GM12878 (cell line): ENCODE measurements around the gene DACT3. TPM values are rescaled to one million over a fixed set of nuclear protein-coding genes. Genes with fewer than 3 reads are reported as not detected.

Experiments
- ATAC-seq: fragments of 200-7000 bp; cut with Tn5 transposase; 3 replicates; pipeline ENCODE4 v1.9.1; 2020; ENCODE audit warnings: mild to moderate bottlenecking, moderate library complexity
- BruUV-seq: library from RNA; stranded (reverse); fragments of 400-500 nt; replicated peaks from 2 replicates; lab custom pipeline; 2021; lab: Mats Ljungman, UMichigan
- CTCF ChIA-PET: fragments of 300-600 bp; sonication (Branson Sonifier 250); formaldehyde crosslinking; extraction: SDS; loops from one replicate; lab custom pipeline; 2021; ENCODE audit warnings: inconsistent platforms; lab: Yijun Ruan, JAX
- POLR2A ChIA-PET: fragments of 350-600 bp; formaldehyde crosslinking; extraction: SDS; loops from one replicate; lab custom pipeline; 2021; ENCODE audit warnings: inconsistent platforms; lab: Charles Lee
- RAD21 ChIA-PET: fragments of 300-600 bp; sonication (Branson Sonifier 250); formaldehyde crosslinking; loops from one replicate; lab custom pipeline; 2023; ENCODE audit warnings: antibody characterized with exemption; ENCODE audit not compliant: unreplicated experiment; lab: Charles Lee
- SMC1A ChIA-PET: fragments of 300-600 bp; sonication (Branson Sonifier 250); formaldehyde crosslinking; loops from one replicate; lab custom pipeline; 2023; ENCODE audit not compliant: unreplicated experiment, uncharacterized antibody; lab: Charles Lee
- DNase-seq: peaks from one replicate; pipeline ENCODE4 v3.0.0-alpha.2; 2011; ENCODE audit warnings: low read depth, low spot score
- FAIRE-seq: peaks from 3 replicates; lab custom pipeline; 2011; peaks lifted over from hg19 to GRCh38; lab: Jason Lieb, UNC
- H2AFZ ChIP-seq: 2 replicates; pipeline ENCODE4 v1.6.0; 2011; ENCODE audit warnings: low read depth, low read length, control low read depth; ENCODE audit not compliant: control insufficient read depth
- H3K27ac ChIP-seq: 2 replicates; pipeline ENCODE4 v1.5.1; 2011; ENCODE audit warnings: control low read depth; ENCODE audit not compliant: control insufficient read depth, insufficient read depth
- H3K27me3 ChIP-seq, 2 experiments: replicated peaks in 1 of 2; 2 replicates each; pipeline versions ENCODE4 v1.6.0 to v1.6.1; 2011; ENCODE audit warnings: low read length in 1 of 2; ENCODE audit not compliant: control insufficient read depth in 2 of 2, insufficient read depth in 2 of 2
- H3K36me3 ChIP-seq, 2 experiments: 2 replicates each; pipeline ENCODE4 v1.5.1; 2011; ENCODE audit warnings: low read length in 1 of 2; ENCODE audit not compliant: control insufficient read depth in 2 of 2, insufficient read depth in 2 of 2
- H3K4me1 ChIP-seq: 2 replicates; pipeline ENCODE4 v1.6.1; 2011; ENCODE audit warnings: mild to moderate bottlenecking, low read length, moderate library complexity, mixed read lengths; ENCODE audit not compliant: control insufficient read depth, insufficient read depth
- H3K4me2 ChIP-seq: 2 replicates; pipeline ENCODE4 v1.6.0; 2011; ENCODE audit warnings: control low read depth; ENCODE audit not compliant: control insufficient read depth, insufficient read depth
- H3K4me3 ChIP-seq: fragments of 200-600 bp; sonication (generic); 2 replicates; pipeline ENCODE4 v1.5.1; 2016
- H3K79me2 ChIP-seq: 2 replicates; pipeline ENCODE4 v1.6.0; 2011; ENCODE audit warnings: low read length; ENCODE audit not compliant: control insufficient read depth, insufficient read depth
- H3K9ac ChIP-seq: 2 replicates; pipeline ENCODE4 v1.8.0; 2011; ENCODE audit warnings: low read length, control low read depth, mixed read lengths; ENCODE audit not compliant: control insufficient read depth, insufficient read depth
- H3K9me3 ChIP-seq: replicated peaks from 3 replicates; pipeline ENCODE4 v1.5.1; 2011; ENCODE audit warnings: mild to moderate bottlenecking, low read length; ENCODE audit not compliant: control insufficient read depth, insufficient read depth
- H4K20me1 ChIP-seq: 2 replicates; pipeline ENCODE4 v1.6.0; 2011; ENCODE audit not compliant: control insufficient read depth, insufficient read depth
- CREM ChIP-seq: IDR thresholded peaks from 2 replicates; pipeline ENCODE4 v1.6.1; 2014; ENCODE audit warnings: antibody characterized with exemption, low read depth
- CUX1 ChIP-seq: IDR thresholded peaks from 2 replicates; pipeline ENCODE4 v1.6.1; 2012; ENCODE audit warnings: improper control_type of control experiment, low read depth, low read length; ENCODE audit not compliant: insufficient replicate concordance
- FOXM1 ChIP-seq: IDR thresholded peaks from 2 replicates; pipeline ENCODE4 v1.6.1; 2012; ENCODE audit warnings: low read depth, mild to moderate bottlenecking, inconsistent platforms, low read length, moderate library complexity
- MYC ChIP-seq: IDR thresholded peaks from 2 replicates; pipeline ENCODE4 v1.6.1; 2011; ENCODE audit warnings: mild to moderate bottlenecking, low read length, moderate library complexity, inconsistent platforms; ENCODE audit not compliant: insufficient read depth, insufficient replicate concordance, insufficient read length, severe bottlenecking
- NR2C2 ChIP-seq: IDR thresholded peaks from 2 replicates; pipeline ENCODE4 v1.6.1; 2011; ENCODE audit warnings: borderline replicate concordance, low read depth; ENCODE audit not compliant: control insufficient read depth, insufficient read length
- PAX8 ChIP-seq: fragments of 450-650 bp; IDR thresholded peaks from 2 replicates; pipeline ENCODE4 v1.6.1; 2017; ENCODE audit warnings: mild to moderate bottlenecking, moderate library complexity
- REST ChIP-seq: IDR thresholded peaks from 2 replicates; pipeline ENCODE4 v1.6.1; 2012; ENCODE audit warnings: mild to moderate bottlenecking, low read depth, low read length
- SKIL ChIP-seq: fragments of 450-650 bp; IDR thresholded peaks from 2 replicates; pipeline ENCODE4 v1.6.1; 2017; ENCODE audit warnings: mild to moderate bottlenecking, low read depth, inconsistent platforms; ENCODE audit not compliant: poor library complexity, severe bottlenecking
- SREBF1 ChIP-seq: IDR thresholded peaks from 2 replicates; pipeline ENCODE4 v1.6.1; 2012; ENCODE audit warnings: mild to moderate bottlenecking, low read length
- YY1 ChIP-seq: IDR thresholded peaks from 2 replicates; pipeline ENCODE4 v1.6.1; 2011; ENCODE audit warnings: low read depth, mild to moderate bottlenecking, low read length
- ZNF24 ChIP-seq: fragments of 450-650 bp; IDR thresholded peaks from 2 replicates; pipeline ENCODE4 v1.6.1; 2017; ENCODE audit warnings: antibody characterized with exemption, mild to moderate bottlenecking
- WGBS: methylation state at CpG from one replicate; pipeline ENCODE4 v1.1.6; 2016; ENCODE audit warnings: low lambda C conversion rate; ENCODE audit not compliant: insufficient replicate concordance, insufficient coverage; ENCODE audit errors: missing lambda C conversion rate; 5-methylcytosine and 5-hydroxymethylcytosine counted together
- in situ Hi-C: fragments of 300-500 bp; cut with MboI; formaldehyde crosslinking; loops from 9 replicates; pipeline ENCODE4 v1.14.3; 2018; ENCODE audit warnings: mixed read lengths
- intact Hi-C: fragments of 100-400 bp; cut with micrococcal nuclease; formaldehyde crosslinking; loops from one replicate; pipeline ENCODE4 v1.14.2; 2022; ENCODE audit not compliant: unreplicated experiment
- polyA plus RNA-seq, 11 experiments: library from polyadenylated mRNA; depleted of rRNA in 4 of 11; unstranded in 6 of 11; stranded (reverse) in 5 of 11; fragments of >200 nt; fragmentation: Nextera tagmentation in 4 of 11; fragmentation: Illumina TruSeq in 1 of 11; extraction: Ambion mirVana in 4 of 11; extraction: Trizol in 1 of 11; gene quantifications; 1 replicate in 1 of 11; 2 replicates in 10 of 11; pipeline versions ENCODE4 v1.2.1 to v1.2.3, GENCODE V29; 2011 to 2016; ENCODE audit warnings: inconsistent platforms in 2 of 11, missing spikeins in 2 of 11, low read depth in 1 of 11
- total RNA-seq, 4 experiments: library from RNA; depleted of rRNA in 3 of 4; stranded (reverse); fragments of >200 nt in 3 of 4; fragmentation: Illumina TruSeq in 1 of 4; extraction: Trizol in 1 of 4; gene quantifications; 2 replicates each; pipeline versions ENCODE4 v1.2.1 to v1.2.3, GENCODE V29; 2013 to 2021

The DACT3 gene
- total and polyA plus RNA-seq, 10 of the 15 experiments (the other 5 are each of a cell fraction or from before 2014, with no cell fraction given): 0.05 to 2.5 (median 0.35) TPM; not detected in 1

GRCh38 chr19:46696052-46696451, 35.1 kb upstream of the DACT3 start:
- TF ChIP-seq SREBF1 (no peak), PAX8 (no peak), MYC (no peak), SKIL (no peak), FOXM1 (no peak), ZNF24 (no peak), YY1 (no peak), REST (no peak), CREM (no peak), NR2C2 (no peak), CUX1 (no peak)
- H3K9me3 ChIP-seq: no peaks in the 10 kb centered on the region; the same call in 2 of the 3 replicates
- intact Hi-C loops: no loop called here
- ChIA-PET CTCF (interaction anchor here (0.6 kb wide), 1 partner anchor 176 kb away, joined by 5 read pairs; no protein-coding TSS in a partner anchor), SMC1A (no interaction called here), RAD21 (no interaction called here), POLR2A (no interaction called here)
- FAIRE-seq: no peak
- no peaks in the 10 kb centered on the region for H3K4me1 ChIP-seq
- ATAC-seq: no peak
- no peak overlapping the region for H3K27ac ChIP-seq
- WGBS: 89% methylated on average over 10 of the region's 10 CpGs
- H4K20me1 ChIP-seq: no peaks in the 10 kb centered on the region
- no peak overlapping the region for H3K9ac ChIP-seq
- in situ Hi-C loops: no loop called here
- BruUV-seq: no TSS peak
- peaks cover 42 to 48% of the 10 kb centered on the region in 2 experiments for H3K36me3 ChIP-seq
- no peaks in the 10 kb centered on the region for H3K79me2 ChIP-seq
- no peak for DNase-seq
- no peaks in the 10 kb centered on the region for H3K27me3 ChIP-seq
- H3K4me2 ChIP-seq: no peak overlapping the region
- H3K4me3 ChIP-seq: no peak overlapping the region
- no peak overlapping the region for H2AFZ ChIP-seq
